Endothelial cell (in vitro differentiated cells): ENCODE data around the gene PLXNB2. TPM values are rescaled to one million over a fixed set of nuclear protein-coding genes. Genes with fewer than 3 reads are reported as not detected.
"Not testable (repeated sequence)": the region's sequence is repeated elsewhere in the genome, so short reads cannot be mapped to it uniquely, and the experiment has no call there.

Experiments used
- DNase-seq: peaks from one replicate; pipeline ENCODE4 v3.0.0; 2021; ENCODE audit warnings: low spot score
- H3K27ac Mint-ChIP-seq: one replicate; pipeline ENCODE4 v1.8.0; 2021; ENCODE audit warnings: mixed read lengths, inconsistent platforms; ENCODE audit not compliant: unreplicated experiment
- H3K27me3 Mint-ChIP-seq: one replicate; pipeline ENCODE4 v1.8.0; 2021; ENCODE audit warnings: mild to moderate bottlenecking, moderate library complexity, mixed read lengths, inconsistent platforms; ENCODE audit not compliant: unreplicated experiment
- H3K36me3 Mint-ChIP-seq: one replicate; pipeline ENCODE4 v1.8.0; 2021; ENCODE audit warnings: mild to moderate bottlenecking, low read depth, mixed read lengths, inconsistent platforms; ENCODE audit not compliant: unreplicated experiment
- H3K4me1 Mint-ChIP-seq: one replicate; pipeline ENCODE4 v1.8.0; 2021; ENCODE audit warnings: mild to moderate bottlenecking, mixed read lengths, inconsistent platforms; ENCODE audit not compliant: unreplicated experiment
- H3K4me3 Mint-ChIP-seq: one replicate; pipeline ENCODE4 v1.8.0; 2021; ENCODE audit warnings: mild to moderate bottlenecking, mixed read lengths, inconsistent platforms; ENCODE audit not compliant: unreplicated experiment
- H3K9me3 Mint-ChIP-seq: one replicate; pipeline ENCODE4 v1.8.0; 2021; ENCODE audit warnings: mixed read lengths, inconsistent platforms; ENCODE audit not compliant: unreplicated experiment
- total RNA-seq: library from RNA; stranded (reverse); fragmentation: NEBNext Ultra II Directional; extraction: Animal tissue kit (Norgen Biotek cat#: 25700); gene quantifications from one replicate; pipeline ENCODE4 v1.2.1, GENCODE V29; 2021; ENCODE audit not compliant: unreplicated experiment
- TF ChIP-seq, protein P1 (sequence below): fragments of 200-600 bp; sonication (generic); IDR thresholded peaks from one replicate; pipeline ENCODE4 v1.5.0; 2021; ENCODE audit warnings: antibody characterized with exemption; ENCODE audit not compliant: unreplicated experiment

The PLXNB2 gene
- total RNA-seq, 1 donor from 2014 or later = 96.5 TPM

DNA sequence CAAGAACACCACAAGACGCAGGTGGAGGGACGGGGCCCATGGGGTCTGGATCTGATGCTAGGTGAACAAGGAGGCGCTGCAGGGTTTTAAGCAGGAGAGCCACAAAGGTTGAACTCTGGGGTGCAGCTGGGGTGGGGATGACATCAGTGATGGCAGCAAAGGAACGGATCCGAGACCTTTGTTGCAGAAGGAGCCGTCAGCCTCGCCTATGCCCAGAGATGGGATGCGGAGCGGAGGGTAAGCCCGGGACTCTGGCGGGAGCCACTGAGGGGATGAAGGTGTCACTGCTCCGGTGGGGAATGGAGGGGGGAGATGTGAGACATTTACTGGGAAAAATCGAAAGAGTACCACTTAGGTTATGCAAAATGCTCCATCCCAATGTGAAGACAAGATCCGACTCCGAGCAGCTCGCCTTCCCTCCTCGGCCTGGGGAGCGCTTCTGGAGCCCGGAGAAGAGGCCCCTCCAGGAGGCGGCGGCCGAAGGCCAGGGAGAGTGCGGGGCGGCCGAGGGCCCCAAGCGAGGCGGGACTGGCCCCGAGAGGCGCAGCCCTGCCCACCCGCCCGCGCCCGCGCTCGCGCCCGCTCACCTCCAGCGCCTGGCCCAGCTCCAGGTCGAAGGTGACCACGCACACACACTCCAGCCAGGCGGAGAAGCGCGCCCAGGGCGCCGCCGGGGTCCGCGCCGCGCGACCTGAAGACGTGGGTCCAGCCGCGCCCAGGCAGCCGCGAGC, 18.9 kb upstream of the PLXNB2 start:
- DNase-seq = no peak
- peak overlapping the region; percentile 93 for H3K4me3 Mint-ChIP-seq
- peaks cover 7% of the 10 kb centered on the region for H3K4me1 Mint-ChIP-seq
- H3K27ac Mint-ChIP-seq = peak overlapping the region; percentile 36
- H3K9me3 Mint-ChIP-seq = no peaks in the 10 kb centered on the region
- H3K36me3 Mint-ChIP-seq = no peaks in the 10 kb centered on the region
- peaks cover 7% of the 10 kb centered on the region for H3K27me3 Mint-ChIP-seq
- TF ChIP-seq, protein P1, sequence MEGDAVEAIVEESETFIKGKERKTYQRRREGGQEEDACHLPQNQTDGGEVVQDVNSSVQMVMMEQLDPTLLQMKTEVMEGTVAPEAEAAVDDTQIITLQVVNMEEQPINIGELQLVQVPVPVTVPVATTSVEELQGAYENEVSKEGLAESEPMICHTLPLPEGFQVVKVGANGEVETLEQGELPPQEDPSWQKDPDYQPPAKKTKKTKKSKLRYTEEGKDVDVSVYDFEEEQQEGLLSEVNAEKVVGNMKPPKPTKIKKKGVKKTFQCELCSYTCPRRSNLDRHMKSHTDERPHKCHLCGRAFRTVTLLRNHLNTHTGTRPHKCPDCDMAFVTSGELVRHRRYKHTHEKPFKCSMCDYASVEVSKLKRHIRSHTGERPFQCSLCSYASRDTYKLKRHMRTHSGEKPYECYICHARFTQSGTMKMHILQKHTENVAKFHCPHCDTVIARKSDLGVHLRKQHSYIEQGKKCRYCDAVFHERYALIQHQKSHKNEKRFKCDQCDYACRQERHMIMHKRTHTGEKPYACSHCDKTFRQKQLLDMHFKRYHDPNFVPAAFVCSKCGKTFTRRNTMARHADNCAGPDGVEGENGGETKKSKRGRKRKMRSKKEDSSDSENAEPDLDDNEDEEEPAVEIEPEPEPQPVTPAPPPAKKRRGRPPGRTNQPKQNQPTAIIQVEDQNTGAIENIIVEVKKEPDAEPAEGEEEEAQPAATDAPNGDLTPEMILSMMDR = no peak

DNA sequence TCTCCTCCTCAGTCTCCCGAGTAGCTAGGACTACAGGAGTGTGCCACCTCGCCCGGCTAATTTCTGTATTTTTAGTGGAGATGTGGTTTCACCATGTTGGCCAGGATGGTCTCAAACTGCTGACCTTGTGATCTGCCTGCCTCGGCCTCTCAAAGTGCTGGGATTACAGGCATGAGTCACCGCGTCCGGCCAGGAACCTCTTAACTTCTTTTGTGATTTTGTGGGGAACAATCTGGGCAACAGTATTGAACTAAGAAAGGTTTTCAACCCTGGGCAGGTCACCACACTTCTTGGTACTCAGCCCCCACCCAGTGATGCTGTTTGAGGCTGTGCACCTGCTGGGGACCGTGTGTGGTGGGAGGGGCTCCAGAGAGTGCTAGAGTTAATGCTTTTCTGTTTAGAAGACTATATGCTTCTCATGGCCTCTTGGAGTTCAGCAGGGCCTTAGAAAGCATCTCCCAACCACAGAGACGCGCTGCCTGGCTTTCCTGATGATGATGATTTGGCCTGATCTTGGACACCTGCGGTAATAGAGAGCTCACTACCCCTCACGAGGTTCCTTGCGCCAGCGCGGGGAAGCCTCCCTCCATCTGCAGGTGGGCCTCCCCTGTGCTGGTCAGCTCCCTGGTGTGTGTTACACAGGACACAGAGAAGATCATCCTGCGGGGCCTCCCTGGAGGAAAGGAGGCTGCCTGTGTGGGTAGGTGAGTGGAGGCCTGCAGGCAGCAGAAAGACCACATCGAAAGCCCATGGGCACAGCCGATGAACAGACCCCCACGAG, 18.2 kb upstream of the PLXNB2 start:
- H3K9me3 Mint-ChIP-seq = no peaks in the 10 kb centered on the region
- H3K4me3 Mint-ChIP-seq = peak overlapping the region; percentile 93
- peaks cover 7% of the 10 kb centered on the region for H3K27me3 Mint-ChIP-seq
- H3K27ac Mint-ChIP-seq = no peak overlapping the region
- DNase-seq = no peak
- TF ChIP-seq, protein P1 = no peak
- peaks cover 7% of the 10 kb centered on the region for H3K4me1 Mint-ChIP-seq
- H3K36me3 Mint-ChIP-seq = no peaks in the 10 kb centered on the region

- TF ChIP-seq, protein P1 = no peak
- DNase-seq = no peak
- Mint-ChIP-seq H3K27me3 (peaks cover 7% of the 10 kb centered on the region), H3K36me3 (no peaks in the 10 kb centered on the region), H3K4me3 (no peak overlapping the region), H3K27ac (no peak overlapping the region), H3K4me1 (peaks cover 7% of the 10 kb centered on the region), H3K9me3 (no peaks in the 10 kb centered on the region)
Observed at GRCh38 chr22:50323900-50324299, 16.5 kb upstream of the PLXNB2 start.

GRCh38 chr22:50322382-50323104, 15.1 kb upstream of the PLXNB2 start:
- not testable (repeated sequence) for H3K9me3 Mint-ChIP-seq, H3K4me3 Mint-ChIP-seq, DNase-seq

GRCh38 chr22:50320671-50321325, 13.4 kb upstream of the PLXNB2 start:
- TF ChIP-seq, protein P1 = no peak
- H3K9me3 Mint-ChIP-seq = no peaks in the 10 kb centered on the region
- H3K27me3 Mint-ChIP-seq = peaks cover 2% of the 10 kb centered on the region
- no peak overlapping the region for H3K4me3 Mint-ChIP-seq
- DNase-seq = no peak
- H3K36me3 Mint-ChIP-seq = no peaks in the 10 kb centered on the region
- H3K4me1 Mint-ChIP-seq = peaks cover under 1% of the 10 kb centered on the region
- H3K27ac Mint-ChIP-seq = no peak overlapping the region

More at GRCh38 chr22:50322382-50323104, 15.1 kb upstream of the PLXNB2 start:
- not testable (repeated sequence) for H3K4me1 Mint-ChIP-seq, H3K27ac Mint-ChIP-seq, H3K27me3 Mint-ChIP-seq, H3K36me3 Mint-ChIP-seq
